HEK293 (cell line): ENCODE measurements around the gene GALNT15.

Experiments
- CTCF ChIA-PET: fragments of 350-600 bp; formaldehyde crosslinking; extraction: SDS; loops from one replicate; lab custom pipeline; 2021; ENCODE audit warnings: antibody characterized with exemption; lab: Yijun Ruan, JAX
- POLR2A ChIA-PET: fragments of 300-600 bp; formaldehyde crosslinking; extraction: SDS; loops from one replicate; lab custom pipeline; 2020; ENCODE audit warnings: antibody characterized with exemption, inconsistent platforms; lab: Yijun Ruan, JAX
- H3K27ac ChIP-seq: fragments of 200-500 bp; sonication (Bioruptor generic); 2 replicates; pipeline ENCODE4 v1.5.1; 2014; ENCODE audit warnings: low read depth, low read length, control low read depth, inconsistent platforms; ENCODE audit errors: extremely low read depth
- H3K36me3 ChIP-seq, 2 experiments: fragments of 200-500 bp in 1 of 2; sonication (Bioruptor generic) in 1 of 2; 1 replicate in 1 of 2; 2 replicates in 1 of 2; pipeline ENCODE4 v1.5.1; 2014 to 2017; ENCODE audit warnings: inconsistent platforms in 2 of 2, low read length in 2 of 2; ENCODE audit not compliant: control insufficient read depth in 2 of 2, insufficient read depth in 1 of 2
- H3K4me1 ChIP-seq: fragments of 200-500 bp; sonication (Bioruptor generic); 2 replicates; pipeline ENCODE4 v1.5.1; 2014; ENCODE audit warnings: mild to moderate bottlenecking, low read length, inconsistent platforms; ENCODE audit not compliant: control insufficient read depth, insufficient read depth
- H3K4me3 ChIP-seq: 2 replicates; pipeline ENCODE4 v1.5.1; 2011; ENCODE audit warnings: low read depth, mild to moderate bottlenecking, control low read depth, low read length, moderate library complexity
- H3K9me3 ChIP-seq: fragments of 200-500 bp; sonication (Bioruptor generic); 2 replicates; pipeline ENCODE4 v1.5.1; 2014; ENCODE audit warnings: low read depth, low read length, inconsistent platforms; ENCODE audit not compliant: control insufficient read depth, insufficient read depth
- EGR2 ChIP-seq: fragments of 450-650 bp; formaldehyde crosslinking; IDR thresholded peaks from 2 replicates; pipeline ENCODE4 v1.5.1; 2016; ENCODE audit warnings: low read depth, missing biosample characterization, missing genetic modification characterization
- MZF1 ChIP-seq: fragments of 450-650 bp; formaldehyde crosslinking; IDR thresholded peaks from 2 replicates; pipeline ENCODE4 v1.5.1; 2017; ENCODE audit warnings: missing biosample characterization, missing genetic modification characterization, borderline replicate concordance
- SP7 ChIP-seq: fragments of 450-650 bp; formaldehyde crosslinking; IDR thresholded peaks from 2 replicates; pipeline ENCODE4 v1.5.1; 2016; ENCODE audit warnings: missing biosample characterization, missing genetic modification characterization
- ZBTB17 ChIP-seq: fragments of 450-650 bp; formaldehyde crosslinking; IDR thresholded peaks from 2 replicates; pipeline ENCODE4 v1.5.1; 2016; ENCODE audit warnings: missing biosample characterization, missing genetic modification characterization
- ZBTB7A ChIP-seq: fragments of 450-650 bp; formaldehyde crosslinking; IDR thresholded peaks from 2 replicates; pipeline ENCODE4 v1.5.1; 2016; ENCODE audit warnings: low read depth, missing biosample characterization, missing genetic modification characterization
- ZFHX2 ChIP-seq: fragments of 450-650 bp; formaldehyde crosslinking; conservative IDR thresholded peaks from 2 replicates; pipeline ENCODE4 v1.5.1; 2016; ENCODE audit warnings: missing biosample characterization, missing genetic modification characterization
- ZNF155 ChIP-seq: fragments of 450-650 bp; formaldehyde crosslinking; IDR thresholded peaks from 2 replicates; pipeline ENCODE4 v1.5.1; 2016; ENCODE audit warnings: missing biosample characterization, missing genetic modification characterization
- ZNF211 ChIP-seq: fragments of 450-650 bp; formaldehyde crosslinking; IDR thresholded peaks from 2 replicates; pipeline ENCODE4 v1.5.1; 2016; ENCODE audit warnings: low read depth, missing biosample characterization, missing genetic modification characterization
- ZNF292 ChIP-seq: fragments of 450-650 bp; formaldehyde crosslinking; IDR thresholded peaks from 2 replicates; pipeline ENCODE4 v1.5.1; 2016; ENCODE audit warnings: low read depth, missing biosample characterization, missing genetic modification characterization, borderline replicate concordance
- ZNF324 ChIP-seq: fragments of 450-650 bp; formaldehyde crosslinking; IDR thresholded peaks from 2 replicates; pipeline ENCODE4 v1.5.1; 2016; ENCODE audit warnings: missing biosample characterization, missing genetic modification characterization
- ZNF366 ChIP-seq: fragments of 450-650 bp; formaldehyde crosslinking; conservative IDR thresholded peaks from 2 replicates; pipeline ENCODE4 v1.5.1; 2016; ENCODE audit warnings: missing biosample characterization, missing genetic modification characterization
- ZNF394 ChIP-seq: fragments of 450-650 bp; formaldehyde crosslinking; IDR thresholded peaks from 2 replicates; pipeline ENCODE4 v1.5.1; 2016; ENCODE audit warnings: missing biosample characterization, missing genetic modification characterization, mild to moderate bottlenecking, moderate library complexity, borderline replicate concordance
- ZNF530 ChIP-seq: fragments of 450-650 bp; formaldehyde crosslinking; IDR thresholded peaks from 2 replicates; pipeline ENCODE4 v1.5.1; 2016; ENCODE audit warnings: low read depth, missing biosample characterization, missing genetic modification characterization
- ZNF560 ChIP-seq: fragments of 450-650 bp; formaldehyde crosslinking; IDR thresholded peaks from 2 replicates; pipeline ENCODE4 v1.5.1; 2017; ENCODE audit warnings: missing biosample characterization, missing genetic modification characterization, borderline replicate concordance
- ZNF596 ChIP-seq: fragments of 450-650 bp; IDR thresholded peaks from 2 replicates; pipeline ENCODE4 v1.5.0; 2018; ENCODE audit warnings: missing biosample characterization, mild to moderate bottlenecking, missing genetic modification characterization, moderate library complexity
- ZNF621 ChIP-seq: fragments of 450-650 bp; formaldehyde crosslinking; IDR thresholded peaks from 2 replicates; pipeline ENCODE4 v1.5.1; 2017; ENCODE audit warnings: missing biosample characterization, missing genetic modification characterization
- ZNF660 ChIP-seq: fragments of 450-650 bp; IDR thresholded peaks from 2 replicates; pipeline ENCODE4 v1.5.1; 2018; ENCODE audit warnings: missing biosample characterization, mild to moderate bottlenecking, missing genetic modification characterization
- ZNF791 ChIP-seq: fragments of 450-650 bp; formaldehyde crosslinking; IDR thresholded peaks from 2 replicates; pipeline ENCODE4 v1.5.1; 2016; ENCODE audit warnings: missing biosample characterization, missing genetic modification characterization
- ZNF830 ChIP-seq: fragments of 450-650 bp; IDR thresholded peaks from 2 replicates; pipeline ENCODE4 v1.5.0; 2018; ENCODE audit warnings: missing biosample characterization, missing genetic modification characterization, low read depth, mild to moderate bottlenecking, moderate library complexity
- ZSCAN4 ChIP-seq: fragments of 450-650 bp; formaldehyde crosslinking; IDR thresholded peaks from 2 replicates; pipeline ENCODE4 v1.5.1; 2017; ENCODE audit warnings: missing biosample characterization, missing genetic modification characterization
- TF ChIP-seq, protein P1 (sequence below): fragments of 450-650 bp; formaldehyde crosslinking; IDR thresholded peaks from 2 replicates; pipeline ENCODE4 v1.5.1; 2016; ENCODE audit warnings: missing biosample characterization, missing genetic modification characterization

The GALNT15 gene

GRCh38 chr3:16239086-16239770, 64.7 kb downstream of the GALNT15 start:
- no peak overlapping the region for H3K27ac ChIP-seq
- POLR2A ChIA-PET = no interaction called here
- no peaks in the 10 kb centered on the region for H3K4me1 ChIP-seq
- no peak overlapping the region for H3K4me3 ChIP-seq
- no peaks in the 10 kb centered on the region for H3K36me3 ChIP-seq
- CTCF ChIA-PET = no interaction called here
- TF ChIP-seq ZNF211 (no peak), ZNF366 (tag by site-specific recombination) (no peak), MZF1 (tag by site-specific recombination) (no peak), ZNF560 (tag by site-specific recombination) (no peak), ZNF530 (tag by site-specific recombination) (no peak), ZNF292 (tag by site-specific recombination) (no peak)
- H3K9me3 ChIP-seq = no peaks in the 10 kb centered on the region

GRCh38 chr3:16239780-16240179, 65.3 kb downstream of the GALNT15 start:
- TF ChIP-seq ZNF791 (tag by site-specific recombination) (no peak), ZNF660 (tag by site-specific recombination) (no peak), ZNF324 (tag by site-specific recombination) (no peak), ZSCAN4 (tag by site-specific recombination) (no peak), ZBTB17 (tag by site-specific recombination) (no peak), EGR2 (tag by site-specific recombination) (no peak), ZNF621 (no peak), ZBTB7A (tag by site-specific recombination) (no peak), ZFHX2 (no peak), ZNF596 (tag by site-specific recombination) (no peak), ZNF394 (tag by site-specific recombination) (no peak), ZNF830 (tag by site-specific recombination) (no peak), ZNF155 (tag by site-specific recombination) (no peak)
- POLR2A ChIA-PET = no interaction called here
- H3K4me3 ChIP-seq = no peak overlapping the region
- H3K9me3 ChIP-seq = no peaks in the 10 kb centered on the region
- CTCF ChIA-PET = no interaction called here
- H3K27ac ChIP-seq = no peak overlapping the region
- H3K36me3 ChIP-seq = no peaks in the 10 kb centered on the region
- no peaks in the 10 kb centered on the region for H3K4me1 ChIP-seq

- TF ChIP-seq, protein P1, sequence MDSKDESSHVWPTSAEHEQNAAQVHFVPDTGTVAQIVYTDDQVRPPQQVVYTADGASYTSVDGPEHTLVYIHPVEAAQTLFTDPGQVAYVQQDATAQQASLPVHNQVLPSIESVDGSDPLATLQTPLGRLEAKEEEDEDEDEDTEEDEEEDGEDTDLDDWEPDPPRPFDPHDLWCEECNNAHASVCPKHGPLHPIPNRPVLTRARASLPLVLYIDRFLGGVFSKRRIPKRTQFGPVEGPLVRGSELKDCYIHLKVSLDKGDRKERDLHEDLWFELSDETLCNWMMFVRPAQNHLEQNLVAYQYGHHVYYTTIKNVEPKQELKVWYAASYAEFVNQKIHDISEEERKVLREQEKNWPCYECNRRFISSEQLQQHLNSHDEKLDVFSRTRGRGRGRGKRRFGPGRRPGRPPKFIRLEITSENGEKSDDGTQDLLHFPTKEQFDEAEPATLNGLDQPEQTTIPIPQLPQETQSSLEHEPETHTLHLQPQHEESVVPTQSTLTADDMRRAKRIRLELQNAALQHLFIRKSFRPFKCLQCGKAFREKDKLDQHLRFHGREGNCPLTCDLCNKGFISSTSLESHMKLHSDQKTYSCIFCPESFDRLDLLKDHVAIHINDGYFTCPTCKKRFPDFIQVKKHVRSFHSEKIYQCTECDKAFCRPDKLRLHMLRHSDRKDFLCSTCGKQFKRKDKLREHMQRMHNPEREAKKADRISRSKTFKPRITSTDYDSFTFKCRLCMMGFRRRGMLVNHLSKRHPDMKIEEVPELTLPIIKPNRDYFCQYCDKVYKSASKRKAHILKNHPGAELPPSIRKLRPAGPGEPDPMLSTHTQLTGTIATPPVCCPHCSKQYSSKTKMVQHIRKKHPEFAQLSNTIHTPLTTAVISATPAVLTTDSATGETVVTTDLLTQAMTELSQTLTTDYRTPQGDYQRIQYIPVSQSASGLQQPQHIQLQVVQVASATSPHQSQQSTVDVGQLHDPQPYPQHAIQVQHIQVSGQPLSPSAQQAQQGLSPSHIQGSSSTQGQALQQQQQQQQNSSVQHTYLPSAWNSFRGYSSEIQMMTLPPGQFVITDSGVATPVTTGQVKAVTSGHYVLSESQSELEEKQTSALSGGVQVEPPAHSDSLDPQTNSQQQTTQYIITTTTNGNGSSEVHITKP (tag by site-specific recombination) = no peak
- no peak for TF ChIP-seq SP7 (tag by site-specific recombination)
- H3K36me3 ChIP-seq = no peaks in the 10 kb centered on the region
- CTCF ChIA-PET = interaction anchor here (1.8 to 1.9 kb wide), 2 partner anchors 191 to 193 kb away, joined by 11 read pairs; no protein-coding TSS in a partner anchor
- H3K27ac ChIP-seq = no peak overlapping the region
- H3K9me3 ChIP-seq = no peaks in the 10 kb centered on the region
- POLR2A ChIA-PET = no interaction called here
- no peaks in the 10 kb centered on the region for H3K4me1 ChIP-seq
- H3K4me3 ChIP-seq = no peak overlapping the region
These were observed 65.9 kb downstream of the GALNT15 start for GRCh38 chr3:16240229-16241023.
